ENCODE measurements around the gene DCTN1.

Gene DCTN1

DNA sequence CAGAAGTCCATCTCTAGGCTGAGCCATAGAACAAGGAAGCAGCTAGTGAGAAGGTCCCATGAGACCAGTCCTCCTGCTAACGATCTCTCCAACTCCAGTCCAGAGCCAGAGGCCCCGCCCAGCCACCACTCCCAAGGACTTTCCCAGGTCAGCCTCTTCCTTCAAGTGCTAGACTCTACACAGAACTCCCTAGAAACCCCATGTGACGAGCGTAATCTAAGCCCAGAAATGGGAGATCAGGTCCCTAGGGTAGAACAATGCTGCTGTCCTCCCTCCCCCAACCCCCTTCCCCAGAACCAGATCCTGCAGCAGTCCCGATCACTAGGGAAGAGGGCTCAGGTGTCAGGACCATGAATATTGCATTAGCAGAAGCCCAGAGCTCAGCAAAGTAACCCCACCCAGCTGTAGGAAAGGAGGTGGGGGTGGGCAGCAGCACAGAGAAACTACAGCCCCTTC is 6.9 kb downstream of the DCTN1 start:
- TF ChIP-seq CTCF (IDR thresholded peaks at IDR 0.05; ENCODE audit: low read length, missing control alignments), result no peak
- H3K4me3 ChIP-seq (replicated peaks; ENCODE audit: low read depth, low read length), result no peak overlapping the region
- DNase-seq (ENCODE audit: low read depth), result no peak

GRCh38 chr2:74372674-74373073 is 7.4 kb downstream of the DCTN1 start:
- H3K4me3 ChIP-seq (replicated peaks; ENCODE audit: low read depth, low read length), result no peak overlapping the region
- DNase-seq (ENCODE audit: low read depth), result no peak
- TF ChIP-seq CTCF (IDR thresholded peaks at IDR 0.05; ENCODE audit: low read length, missing control alignments), result no peak

- TF ChIP-seq CTCF (IDR thresholded peaks at IDR 0.05; ENCODE audit: low read length, missing control alignments), result no peak
Measured at GRCh38 chr2:74371421-74371820, 8.7 kb downstream of the DCTN1 start.

DNA sequence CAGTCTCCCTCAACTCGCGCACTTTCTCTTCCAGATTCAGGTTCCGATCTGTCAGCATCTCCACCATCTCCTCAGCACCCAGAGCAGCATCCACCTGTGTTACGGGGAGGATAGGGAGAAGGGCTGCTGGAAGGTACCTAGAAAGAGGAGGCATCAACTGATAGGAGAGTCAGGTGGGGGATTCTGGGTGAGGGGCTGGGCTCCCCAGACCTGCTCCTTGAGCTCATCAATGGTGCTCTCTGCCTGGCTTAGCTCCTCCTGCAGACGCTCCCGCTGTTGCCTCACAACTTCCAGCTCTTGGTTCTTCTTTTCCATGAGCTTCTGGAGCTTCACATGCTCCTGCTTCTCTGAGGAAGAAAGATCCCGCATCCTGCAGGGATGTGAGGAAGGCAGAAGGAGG is 10.1 kb downstream of the DCTN1 start:
- H3K4me3 ChIP-seq (replicated peaks; ENCODE audit: low read depth, low read length), result no peak overlapping the region
- no peak for TF ChIP-seq CTCF (IDR thresholded peaks at IDR 0.05; ENCODE audit: low read length, missing control alignments)
- no peak for DNase-seq (ENCODE audit: low read depth)

More at GRCh38 chr2:74371421-74371820, 8.7 kb downstream of the DCTN1 start:
- no peak overlapping the region for H3K4me3 ChIP-seq (replicated peaks; ENCODE audit: low read depth, low read length)
- DNase-seq (ENCODE audit: low read depth), result no peak

- no peak for DNase-seq (ENCODE audit: low read depth)
- H3K4me3 ChIP-seq (replicated peaks; ENCODE audit: low read depth, low read length), result no peak overlapping the region
- TF ChIP-seq CTCF (IDR thresholded peaks at IDR 0.05; ENCODE audit: low read length, missing control alignments), result no peak
Measured at GRCh38 chr2:74368499-74368898, 11.6 kb downstream of the DCTN1 start.

GRCh38 chr2:74367789-74368188 is 12.3 kb downstream of the DCTN1 start:
- no peak for DNase-seq (ENCODE audit: low read depth)
- TF ChIP-seq CTCF (IDR thresholded peaks at IDR 0.05; ENCODE audit: low read length, missing control alignments), result no peak
- H3K4me3 ChIP-seq (replicated peaks; ENCODE audit: low read depth, low read length), result no peak overlapping the region

DNA sequence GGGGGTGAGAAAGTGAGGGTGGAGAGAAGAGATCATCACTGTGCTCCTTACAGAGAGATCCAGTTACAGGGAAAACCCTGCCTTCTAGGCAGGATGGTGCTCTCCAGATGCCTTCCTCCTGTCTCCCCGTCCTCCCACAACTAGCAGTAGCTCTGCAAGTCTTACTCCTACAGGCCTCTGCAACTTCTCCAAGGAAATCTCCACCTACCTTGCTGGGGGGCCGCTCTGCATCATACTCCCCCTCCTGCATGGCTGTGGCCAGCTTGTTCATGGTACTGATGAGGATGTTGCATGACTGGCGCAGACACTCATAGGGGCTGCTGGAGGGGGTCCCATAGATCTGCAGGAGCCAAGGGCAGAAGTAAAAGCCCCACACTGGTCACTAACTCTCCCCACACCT is 14.1 kb downstream of the DCTN1 start:
- no peak for TF ChIP-seq CTCF (IDR thresholded peaks at IDR 0.05; ENCODE audit: low read length, missing control alignments)
- H3K4me3 ChIP-seq (replicated peaks; ENCODE audit: low read depth, low read length), result no peak overlapping the region
- no peak for DNase-seq (ENCODE audit: low read depth)
